Right ventricle myocardium superior (tissue), 1 donor: ENCODE data around the gene CDON. TPM values are rescaled to one million over a fixed set of nuclear protein-coding genes. Genes with fewer than 3 reads are reported as not detected.

Source experiments
- ATAC-seq: fragments of 200-7000 bp; cut with Tn5 transposase; one replicate; pipeline ENCODE4 v1.9.1; 2020; ENCODE audit warnings: mild to moderate bottlenecking; ENCODE audit not compliant: poor library complexity
- DNase-seq: peaks from one replicate; pipeline ENCODE4 v3.0.0-alpha.2; 2020
- intact Hi-C: fragments of 100-400 bp; cut with DNase I; formaldehyde crosslinking; loops from one replicate; pipeline ENCODE4 v1.11.2; 2022
- long read RNA-seq: library from polyadenylated mRNA; unstranded; transcript quantifications from one replicate; pipeline ENCODE4 v2.0.0, GENCODE V29; 2021
- total RNA-seq: library from RNA; stranded (reverse); fragmentation: NEBNext Ultra II Directional; extraction: Animal tissue kit (Norgen Biotek cat#: 25700); gene quantifications from one replicate; pipeline ENCODE4 v1.2.1, GENCODE V29; 2021
- donor health status: DM: no; HTN: yes; CAD: no; lungs with severe emphysema.

The CDON gene
- total RNA-seq: 12.3 TPM
- long read RNA-seq, partial matches to known transcripts: 4 of 4 reads
- long read RNA-seq, other reads (novel, unspliced or antisense): 0 of 4 reads

GRCh38 chr11:126062679-126063506 lies at the start of gene CDON:
Gene CDON, minus strand, starts transcription at chr11:126062866. Its CDS starts 39,390 bp downstream, at chr11:126023476.
- DNase-seq: peak; percentile 94
- ATAC-seq: peak; percentile 99
- intact Hi-C loops: no loop called here

- peak; percentile 9 for ATAC-seq
- peak; percentile 64 for DNase-seq
- intact Hi-C loops: no loop called here
Measured at GRCh38 chr11:126111458-126112116, 48.9 kb upstream of the CDON start.

GRCh38 chr11:126109941-126110731 lies 47.5 kb upstream of the CDON start:
- intact Hi-C loops: no loop called here
- DNase-seq: peak; percentile 58
- ATAC-seq: peak; percentile 11

GRCh38 chr11:126106594-126107328 lies 44.1 kb upstream of the CDON start:
- ATAC-seq (no peak), DNase-seq (no peak)
- intact Hi-C loops: no loop called here

- DNase-seq: no peak
- intact Hi-C loops: no loop called here
Measured at GRCh38 chr11:126105748-126106080, 43.0 kb upstream of the CDON start.

GRCh38 chr11:126105022-126105747 lies 42.5 kb upstream of the CDON start:
- intact Hi-C loops: no loop called here
- DNase-seq: no peak
- no peak for ATAC-seq

More at GRCh38 chr11:126105748-126106080, 43.0 kb upstream of the CDON start:
- no peak for ATAC-seq

- no peak for DNase-seq
- ATAC-seq: no peak
- intact Hi-C loops: no loop called here
Measured at GRCh38 chr11:126104420-126104819, 41.8 kb upstream of the CDON start.

GRCh38 chr11:126103150-126103549 lies 40.5 kb upstream of the CDON start:
- intact Hi-C loops: no loop called here
- ATAC-seq (no peak), DNase-seq (no peak)

GRCh38 chr11:126102436-126102981 lies 39.8 kb upstream of the CDON start:
- intact Hi-C loops: no loop called here
- DNase-seq: peak; percentile 63
- peak; percentile 63 for ATAC-seq

- no peak for DNase-seq
- intact Hi-C loops: no loop called here
- ATAC-seq: no peak
Measured at GRCh38 chr11:126101930-126102283, 39.2 kb upstream of the CDON start.

GRCh38 chr11:126101251-126101929 lies 38.7 kb upstream of the CDON start:
- ATAC-seq (peak; percentile 29), DNase-seq (no peak)
- intact Hi-C loops: no loop called here

GRCh38 chr11:126100716-126101115 lies 38.0 kb upstream of the CDON start:
- intact Hi-C loops: no loop called here
- DNase-seq (no peak), ATAC-seq (no peak)

- intact Hi-C loops: no loop called here
- no peak for ATAC-seq
- DNase-seq: no peak
Measured at GRCh38 chr11:126098204-126098769, 35.6 kb upstream of the CDON start.

GRCh38 chr11:126095745-126096144 lies 33.1 kb upstream of the CDON start:
- intact Hi-C loops: no loop called here
- no peak for DNase-seq
- ATAC-seq: no peak

- intact Hi-C loops: no loop called here
- ATAC-seq (no peak), DNase-seq (no peak)
Measured at GRCh38 chr11:126090452-126090851, 27.8 kb upstream of the CDON start.

GRCh38 chr11:126088999-126089398 lies 26.3 kb upstream of the CDON start:
- ATAC-seq (no peak), DNase-seq (no peak)
- intact Hi-C loops: no loop called here

- intact Hi-C loops: no loop called here
- ATAC-seq (no peak), DNase-seq (no peak)
Measured at GRCh38 chr11:126086248-126086647, 23.6 kb upstream of the CDON start.
